Astrocyte (in vitro differentiated cells and primary cell): Measurements from ENCODE around the gene ARFGEF2. TPM values are rescaled to one million over a fixed set of nuclear protein-coding genes. Genes with fewer than 3 reads are reported as not detected.

Source experiments
- DNase-seq: peaks from one replicate; pipeline ENCODE4 v3.0.0-alpha.2; 2010; ENCODE audit warnings: low read depth
- FAIRE-seq: peaks from 2 replicates; lab custom pipeline; 2011; peaks lifted over from hg19 to GRCh38; lab: Jason Lieb, UNC
- H2AFZ ChIP-seq: 2 replicates; pipeline ENCODE4 v1.6.0; 2012; ENCODE audit warnings: low read depth, low read length, inconsistent platforms
- H3K27ac ChIP-seq: 2 replicates; pipeline ENCODE4 v1.5.1; 2011; ENCODE audit warnings: low read depth, low read length, inconsistent platforms
- H3K27me3 ChIP-seq: 2 replicates; pipeline ENCODE4 v1.6.0; 2011; ENCODE audit warnings: low read length, inconsistent platforms; ENCODE audit not compliant: insufficient read depth
- H3K36me3 ChIP-seq: 2 replicates; pipeline ENCODE4 v1.5.1; 2011; ENCODE audit warnings: low read length, inconsistent platforms; ENCODE audit not compliant: insufficient read depth
- H3K4me1 ChIP-seq: 2 replicates; pipeline ENCODE4 v1.5.1; 2011; ENCODE audit warnings: low read length, inconsistent platforms; ENCODE audit not compliant: insufficient read depth
- H3K4me2 ChIP-seq: 2 replicates; pipeline ENCODE4 v1.6.0; 2012; ENCODE audit warnings: low read length, inconsistent platforms
- H3K4me3 ChIP-seq: 2 replicates; pipeline ENCODE4 v1.5.1; 2011; ENCODE audit warnings: low read depth, mild to moderate bottlenecking, low read length, inconsistent platforms; ENCODE audit not compliant: insufficient read depth
- H3K79me2 ChIP-seq: 2 replicates; pipeline ENCODE4 v1.6.0; 2012; ENCODE audit warnings: mild to moderate bottlenecking, low read length, inconsistent platforms; ENCODE audit not compliant: insufficient read depth
- H3K9ac ChIP-seq: 2 replicates; pipeline ENCODE4 v1.6.0; 2012; ENCODE audit warnings: mild to moderate bottlenecking, low read length, inconsistent platforms
- H3K9me3 ChIP-seq: 2 replicates; pipeline ENCODE4 v1.5.1; 2012; ENCODE audit warnings: low read depth, mild to moderate bottlenecking, low read length, inconsistent platforms; ENCODE audit not compliant: insufficient read depth
- H4K20me1 ChIP-seq: 2 replicates; pipeline ENCODE4 v1.6.0; 2012; ENCODE audit warnings: low read length, inconsistent platforms; ENCODE audit not compliant: insufficient read depth
- H3K27ac Mint-ChIP-seq: one replicate; pipeline ENCODE4 v1.8.0; 2021; ENCODE audit warnings: mild to moderate bottlenecking, mixed read lengths; ENCODE audit not compliant: unreplicated experiment
- H3K27me3 Mint-ChIP-seq: one replicate; pipeline ENCODE4 v1.8.0; 2021; ENCODE audit warnings: low read depth, mixed read lengths; ENCODE audit not compliant: unreplicated experiment
- H3K36me3 Mint-ChIP-seq: one replicate; pipeline ENCODE4 v1.8.0; 2021; ENCODE audit warnings: low read depth, mixed read lengths; ENCODE audit not compliant: unreplicated experiment
- H3K4me1 Mint-ChIP-seq: one replicate; pipeline ENCODE4 v1.8.0; 2021; ENCODE audit warnings: low read depth, mixed read lengths; ENCODE audit not compliant: unreplicated experiment
- H3K4me3 Mint-ChIP-seq: one replicate; pipeline ENCODE4 v1.8.0; 2021; ENCODE audit warnings: mild to moderate bottlenecking, moderate library complexity, mixed read lengths; ENCODE audit not compliant: unreplicated experiment
- H3K9me3 Mint-ChIP-seq: one replicate; pipeline ENCODE4 v1.8.0; 2021; ENCODE audit warnings: mild to moderate bottlenecking, mixed read lengths; ENCODE audit not compliant: unreplicated experiment
- CTCF ChIP-seq: IDR thresholded peaks from 2 replicates; pipeline ENCODE4 v1.5.1; 2011; ENCODE audit warnings: low read depth, mild to moderate bottlenecking, inconsistent platforms, low read length, moderate library complexity; ENCODE audit not compliant: insufficient read depth
- EZH2 ChIP-seq: IDR thresholded peaks from 2 replicates; pipeline ENCODE4 v1.6.1; 2012; ENCODE audit warnings: mild to moderate bottlenecking, low read length, inconsistent platforms; ENCODE audit not compliant: insufficient read depth
- total RNA-seq: library from RNA; stranded (reverse); gene quantifications from 2 replicates; pipeline ENCODE4 v1.2.1, GENCODE V29; 2021

The ARFGEF2 gene
- total RNA-seq, 1 donor from 2014 or later = 28.2 TPM

- Histone ChIP-seq H3K36me3 (peaks cover 21% of the 10 kb centered on the region), H3K4me1 (no peaks in the 10 kb centered on the region), H2AFZ (no peak overlapping the region), H3K27me3 (no peaks in the 10 kb centered on the region), H3K27ac (no peak overlapping the region), H3K79me2 (no peaks in the 10 kb centered on the region), H3K4me3 (no peak overlapping the region), H3K9ac (no peak overlapping the region), H3K9me3 (no peaks in the 10 kb centered on the region), H3K4me2 (no peak overlapping the region), H4K20me1 (peaks cover 5% of the 10 kb centered on the region)
- Mint-ChIP-seq H3K27ac (no peak overlapping the region), H3K4me1 (peaks cover 9% of the 10 kb centered on the region), H3K36me3 (peaks cover 19% of the 10 kb centered on the region), H3K9me3 (no peaks in the 10 kb centered on the region), H3K4me3 (no peak overlapping the region), H3K27me3 (no peaks in the 10 kb centered on the region)
- TF ChIP-seq CTCF (no peak), EZH2 (no peak)
- FAIRE-seq = no peak
- no peak for DNase-seq
Measured at GRCh38 chr20:48958743-48959142, 37.2 kb downstream of the ARFGEF2 start.

- H3K9me3 Mint-ChIP-seq = no peaks in the 10 kb centered on the region
- H3K4me3 Mint-ChIP-seq = no peak overlapping the region
- H3K9ac ChIP-seq = no peak overlapping the region
- no peak overlapping the region for H3K4me2 ChIP-seq
- no peak for DNase-seq
- no peak overlapping the region for H2AFZ ChIP-seq
- peaks cover 19% of the 10 kb centered on the region for H3K36me3 Mint-ChIP-seq
- H3K9me3 ChIP-seq = no peaks in the 10 kb centered on the region
- H3K27me3 ChIP-seq = no peaks in the 10 kb centered on the region
- H3K4me1 ChIP-seq = no peaks in the 10 kb centered on the region
- peaks cover 5% of the 10 kb centered on the region for H4K20me1 ChIP-seq
- H3K27ac ChIP-seq = no peak overlapping the region
- FAIRE-seq = no peak
- H3K27me3 Mint-ChIP-seq = no peaks in the 10 kb centered on the region
- H3K4me1 Mint-ChIP-seq = peaks cover 9% of the 10 kb centered on the region
- H3K79me2 ChIP-seq = no peaks in the 10 kb centered on the region
- peaks cover 17% of the 10 kb centered on the region for H3K36me3 ChIP-seq
- no peak overlapping the region for H3K4me3 ChIP-seq
- H3K27ac Mint-ChIP-seq = no peak overlapping the region
- TF ChIP-seq EZH2 (no peak), CTCF (no peak)
Measured at GRCh38 chr20:48959899-48960550, 38.5 kb downstream of the ARFGEF2 start.

- H4K20me1 ChIP-seq = no peaks in the 10 kb centered on the region
- Mint-ChIP-seq H3K9me3 (no peaks in the 10 kb centered on the region), H3K36me3 (peaks cover 14% of the 10 kb centered on the region), H3K27me3 (no peaks in the 10 kb centered on the region), H3K4me1 (peaks cover 9% of the 10 kb centered on the region), H3K27ac (no peak overlapping the region), H3K4me3 (no peak overlapping the region)
- no peak overlapping the region for H3K4me3 ChIP-seq
- DNase-seq (no peak), FAIRE-seq (no peak)
- no peaks in the 10 kb centered on the region for H3K9me3 ChIP-seq
- H2AFZ ChIP-seq = no peak overlapping the region
- no peaks in the 10 kb centered on the region for H3K27me3 ChIP-seq
- H3K79me2 ChIP-seq = no peaks in the 10 kb centered on the region
- no peak overlapping the region for H3K9ac ChIP-seq
- H3K4me1 ChIP-seq = no peaks in the 10 kb centered on the region
- no peak for TF ChIP-seq CTCF
- TF ChIP-seq EZH2 = no peak
- H3K27ac ChIP-seq = no peak overlapping the region
- no peak overlapping the region for H3K4me2 ChIP-seq
- peaks cover 13% of the 10 kb centered on the region for H3K36me3 ChIP-seq
Measured at GRCh38 chr20:48962421-48962820, 40.9 kb downstream of the ARFGEF2 start.
